K562 (cell line): ENCODE results near the gene HSPB7. TPM values are rescaled to one million over a fixed set of nuclear protein-coding genes. Genes with fewer than 3 reads are reported as not detected.

ENCODE experiments used
- ARHGAP35 ChIP-seq: fragments of 450-650 bp; IDR thresholded peaks from 2 replicates; pipeline ENCODE4 v1.6.1; 2018; ENCODE audit not compliant: partially characterized antibody
- EHMT2 ChIP-seq: fragments of 450-650 bp; IDR thresholded peaks from 2 replicates; pipeline ENCODE4 v1.6.1; 2018; ENCODE audit warnings: antibody characterized with exemption
- JUN ChIP-seq, 2 experiments: sonication (generic) in 1 of 2; formaldehyde crosslinking in 1 of 2; IDR thresholded peaks; 2 replicates each; pipeline versions ENCODE4 v1.6.1 to v1.8.0; 2012 to 2022; ENCODE audit warnings: borderline replicate concordance in 2 of 2, mild to moderate bottlenecking in 2 of 2, improper control_type of control experiment in 1 of 2, low read depth in 1 of 2, low read length in 1 of 2, missing genetic modification reagents in 1 of 2
- NBN ChIP-seq: fragments of 450-650 bp; IDR thresholded peaks from 2 replicates; pipeline ENCODE4 v1.6.1; 2016; ENCODE audit warnings: low read depth, mild to moderate bottlenecking
- NFE2L1 ChIP-seq: fragments of 450-650 bp; IDR thresholded peaks from 2 replicates; pipeline ENCODE4 v1.6.1; 2016; ENCODE audit warnings: missing genetic modification characterization, low read depth, mild to moderate bottlenecking, missing compliant biosample characterization, moderate library complexity, borderline replicate concordance
- SMARCA5 ChIP-seq: fragments of 450-650 bp; IDR thresholded peaks from 2 replicates; pipeline ENCODE4 v1.6.1; 2016
- SREBF2 ChIP-seq: sonication (generic); formaldehyde crosslinking; IDR thresholded peaks from 2 replicates; pipeline ENCODE4 v1.4.0; 2020; ENCODE audit warnings: mild to moderate bottlenecking, missing genetic modification reagents
- ZEB2 ChIP-seq: fragments of 450-650 bp; IDR thresholded peaks from 2 replicates; pipeline ENCODE4 v1.6.1; 2016
- ZNF12 ChIP-seq: sonication (generic); formaldehyde crosslinking; IDR thresholded peaks from 2 replicates; pipeline ENCODE4 v1.4.0; 2020; ENCODE audit warnings: mild to moderate bottlenecking, missing genetic modification reagents
- ZNF263 ChIP-seq: sonication (generic); formaldehyde crosslinking; IDR thresholded peaks from 2 replicates; pipeline ENCODE4 v1.8.0; 2022; ENCODE audit warnings: mild to moderate bottlenecking, missing genetic modification reagents, borderline replicate concordance
- ZNF668 ChIP-seq: fragments of 250-450 bp; sonication (Bioruptor Pico); IDR thresholded peaks from 2 replicates; pipeline ENCODE4 v1.8.0; 2022; ENCODE audit warnings: mild to moderate bottlenecking, inconsistent platforms
- polyA plus RNA-seq, 8 experiments: library from polyadenylated mRNA; depleted of rRNA in 4 of 8; stranded (reverse) in 5 of 8; unstranded in 3 of 8; fragments of >200 nt; fragmentation: Nextera tagmentation in 2 of 8; fragmentation: Illumina TruSeq in 1 of 8; extraction: Ambion mirVana in 2 of 8; extraction: Trizol in 1 of 8; gene quantifications; 2 replicates each; pipeline versions ENCODE4 v1.2.1 to v1.2.3, GENCODE V29; 2011 to 2014; ENCODE audit warnings: inconsistent platforms in 1 of 8, missing spikeins in 1 of 8
- total RNA-seq, 7 experiments: library from RNA; depleted of rRNA in 6 of 7; stranded (reverse); fragments of >200 nt in 6 of 7; fragmentation: Illumina TruSeq in 2 of 7; extraction: Trizol in 2 of 7; gene quantifications; 2 replicates each; pipeline versions ENCODE4 v1.2.1 to v1.2.3, GENCODE V29; 2011 to 2021; ENCODE audit warnings: low replicate concordance in 1 of 7
- TF ChIP-seq, protein P1 (sequence below): fragments of 450-650 bp; formaldehyde crosslinking; IDR thresholded peaks from 2 replicates; pipeline ENCODE4 v1.4.0; 2022; ENCODE audit warnings: missing genetic modification characterization
- TF ChIP-seq, protein P2 (sequence below): fragments of 250-450 bp; sonication (Bioruptor Pico); IDR thresholded peaks from 2 replicates; pipeline ENCODE4 v1.5.0; 2021
- TF ChIP-seq, protein P3 (sequence below): sonication (generic); formaldehyde crosslinking; IDR thresholded peaks from 2 replicates; pipeline ENCODE4 v1.8.0; 2022; ENCODE audit warnings: mild to moderate bottlenecking, missing genetic modification reagents
- TF ChIP-seq, protein P4 (sequence below): sonication (generic); formaldehyde crosslinking; IDR thresholded peaks from 2 replicates; pipeline ENCODE4 v1.8.0; 2022; ENCODE audit warnings: mild to moderate bottlenecking, missing genetic modification reagents
- TF ChIP-seq, protein P5 (sequence below): fragments of 250-450 bp; sonication (Bioruptor Pico); IDR thresholded peaks from 2 replicates; pipeline ENCODE4 v1.4.0; 2020; ENCODE audit warnings: mild to moderate bottlenecking, moderate library complexity, borderline replicate concordance

HSPB7 gene
- total and polyA plus RNA-seq, 9 of the 15 experiments (the other 6 are each of a cell fraction or from before 2014, with no cell fraction given): 0.05 to 0.19 (median 0.07) TPM; not detected in 6

DNA sequence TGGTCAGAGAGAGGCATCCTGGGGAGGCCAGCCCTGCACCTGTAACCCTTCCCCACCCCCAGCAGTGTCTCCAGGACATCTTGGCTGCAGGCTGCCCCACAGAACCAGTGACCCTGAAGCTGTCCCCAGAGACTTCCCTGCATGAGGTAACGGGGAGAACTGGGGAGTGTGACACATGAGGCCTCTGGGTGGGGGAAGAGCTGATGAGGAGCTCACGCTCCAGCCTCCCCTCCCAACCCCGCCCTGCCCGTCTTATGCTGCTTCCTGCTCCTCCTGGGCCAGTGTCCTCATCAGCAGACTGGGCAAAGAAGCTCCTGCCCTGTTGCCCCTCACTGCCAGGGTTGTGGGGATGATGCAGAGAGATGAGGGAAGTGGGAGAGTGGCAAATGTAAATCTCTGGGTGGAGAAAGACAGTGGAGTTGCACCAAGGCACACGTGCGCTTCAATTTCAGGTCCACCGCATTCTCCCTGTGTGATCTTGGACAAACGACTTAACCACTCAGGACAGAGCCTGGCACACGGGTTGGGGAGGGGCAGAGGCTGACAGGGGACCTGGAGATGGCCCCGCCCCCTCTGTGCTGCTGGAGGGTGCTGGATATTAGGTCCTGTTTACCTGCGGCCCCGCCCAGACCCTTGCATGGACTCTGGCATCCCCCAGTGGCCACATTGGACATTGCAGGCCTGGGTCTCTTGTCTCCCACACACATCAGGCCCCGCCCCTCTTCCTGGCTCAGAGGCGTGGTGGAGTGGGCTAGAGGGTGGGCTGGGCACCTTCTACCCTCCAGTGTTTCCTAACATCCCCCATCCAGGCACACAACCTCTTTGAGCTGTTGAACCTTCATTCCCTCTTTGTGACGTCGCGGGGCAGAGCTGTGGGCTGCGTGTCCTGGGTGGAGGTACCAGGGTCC, 38.0 kb upstream of the HSPB7 start (continued):
- TF ChIP-seq, protein P1, sequence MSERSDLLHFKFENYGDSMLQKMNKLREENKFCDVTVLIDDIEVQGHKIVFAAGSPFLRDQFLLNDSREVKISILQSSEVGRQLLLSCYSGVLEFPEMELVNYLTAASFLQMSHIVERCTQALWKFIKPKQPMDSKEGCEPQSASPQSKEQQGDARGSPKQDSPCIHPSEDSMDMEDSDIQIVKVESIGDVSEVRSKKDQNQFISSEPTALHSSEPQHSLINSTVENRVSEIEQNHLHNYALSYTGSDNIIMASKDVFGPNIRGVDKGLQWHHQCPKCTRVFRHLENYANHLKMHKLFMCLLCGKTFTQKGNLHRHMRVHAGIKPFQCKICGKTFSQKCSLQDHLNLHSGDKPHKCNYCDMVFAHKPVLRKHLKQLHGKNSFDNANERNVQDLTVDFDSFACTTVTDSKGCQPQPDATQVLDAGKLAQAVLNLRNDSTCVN (CRISPR knock-in tag): no peak
- TF ChIP-seq SMARCA5 (peak; percentile 85), NFE2L1 (tag) (no peak), EHMT2 (peak; percentile 16; the same call in 1 of the 2 replicates), JUN (IDR thresholded peaks at IDR 0.05; ENCODE audit: borderline replicate concordance, low read depth, low read length) (peak; percentile 34; the same call in 1 of the 2 replicates), JUN (CRISPR knock-in tag; IDR thresholded peaks at IDR 0.05; ENCODE audit: borderline replicate concordance) (peak; percentile 92), SREBF2 (CRISPR knock-in tag) (no peak), ZNF263 (CRISPR knock-in tag) (no peak; the same call in 1 of the 2 replicates), ZEB2 (0 out of 2 replicates have a peak, but pooled peaks have one; percentile 63), ARHGAP35 (no peak), ZNF668 (CRISPR knock-in tag) (no peak), NBN (peak; percentile 63; the same call in 1 of the 2 replicates), ZNF12 (CRISPR knock-in tag) (no peak)
- TF ChIP-seq, protein P2, sequence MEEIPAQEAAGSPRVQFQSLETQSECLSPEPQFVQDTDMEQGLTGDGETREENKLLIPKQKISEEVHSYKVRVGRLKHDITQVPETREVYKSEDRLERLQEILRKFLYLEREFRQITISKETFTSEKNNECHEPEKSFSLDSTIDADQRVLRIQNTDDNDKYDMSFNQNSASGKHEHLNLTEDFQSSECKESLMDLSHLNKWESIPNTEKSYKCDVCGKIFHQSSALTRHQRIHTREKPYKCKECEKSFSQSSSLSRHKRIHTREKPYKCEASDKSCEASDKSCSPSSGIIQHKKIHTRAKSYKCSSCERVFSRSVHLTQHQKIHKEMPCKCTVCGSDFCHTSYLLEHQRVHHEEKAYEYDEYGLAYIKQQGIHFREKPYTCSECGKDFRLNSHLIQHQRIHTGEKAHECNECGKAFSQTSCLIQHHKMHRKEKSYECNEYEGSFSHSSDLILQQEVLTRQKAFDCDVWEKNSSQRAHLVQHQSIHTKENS (CRISPR knock-in tag): no peak
- TF ChIP-seq, protein P3, sequence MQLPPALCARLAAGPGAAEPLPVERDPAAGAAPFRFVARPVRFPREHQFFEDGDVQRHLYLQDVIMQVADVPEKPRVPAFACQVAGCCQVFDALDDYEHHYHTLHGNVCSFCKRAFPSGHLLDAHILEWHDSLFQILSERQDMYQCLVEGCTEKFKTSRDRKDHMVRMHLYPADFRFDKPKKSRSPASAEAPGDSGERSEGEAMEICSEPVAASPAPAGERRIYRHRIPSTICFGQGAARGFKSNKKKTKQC (CRISPR knock-in tag): no peak
- TF ChIP-seq, protein P4, sequence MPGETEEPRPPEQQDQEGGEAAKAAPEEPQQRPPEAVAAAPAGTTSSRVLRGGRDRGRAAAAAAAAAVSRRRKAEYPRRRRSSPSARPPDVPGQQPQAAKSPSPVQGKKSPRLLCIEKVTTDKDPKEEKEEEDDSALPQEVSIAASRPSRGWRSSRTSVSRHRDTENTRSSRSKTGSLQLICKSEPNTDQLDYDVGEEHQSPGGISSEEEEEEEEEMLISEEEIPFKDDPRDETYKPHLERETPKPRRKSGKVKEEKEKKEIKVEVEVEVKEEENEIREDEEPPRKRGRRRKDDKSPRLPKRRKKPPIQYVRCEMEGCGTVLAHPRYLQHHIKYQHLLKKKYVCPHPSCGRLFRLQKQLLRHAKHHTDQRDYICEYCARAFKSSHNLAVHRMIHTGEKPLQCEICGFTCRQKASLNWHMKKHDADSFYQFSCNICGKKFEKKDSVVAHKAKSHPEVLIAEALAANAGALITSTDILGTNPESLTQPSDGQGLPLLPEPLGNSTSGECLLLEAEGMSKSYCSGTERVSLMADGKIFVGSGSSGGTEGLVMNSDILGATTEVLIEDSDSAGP: peak; percentile 76
- TF ChIP-seq, protein P5, sequence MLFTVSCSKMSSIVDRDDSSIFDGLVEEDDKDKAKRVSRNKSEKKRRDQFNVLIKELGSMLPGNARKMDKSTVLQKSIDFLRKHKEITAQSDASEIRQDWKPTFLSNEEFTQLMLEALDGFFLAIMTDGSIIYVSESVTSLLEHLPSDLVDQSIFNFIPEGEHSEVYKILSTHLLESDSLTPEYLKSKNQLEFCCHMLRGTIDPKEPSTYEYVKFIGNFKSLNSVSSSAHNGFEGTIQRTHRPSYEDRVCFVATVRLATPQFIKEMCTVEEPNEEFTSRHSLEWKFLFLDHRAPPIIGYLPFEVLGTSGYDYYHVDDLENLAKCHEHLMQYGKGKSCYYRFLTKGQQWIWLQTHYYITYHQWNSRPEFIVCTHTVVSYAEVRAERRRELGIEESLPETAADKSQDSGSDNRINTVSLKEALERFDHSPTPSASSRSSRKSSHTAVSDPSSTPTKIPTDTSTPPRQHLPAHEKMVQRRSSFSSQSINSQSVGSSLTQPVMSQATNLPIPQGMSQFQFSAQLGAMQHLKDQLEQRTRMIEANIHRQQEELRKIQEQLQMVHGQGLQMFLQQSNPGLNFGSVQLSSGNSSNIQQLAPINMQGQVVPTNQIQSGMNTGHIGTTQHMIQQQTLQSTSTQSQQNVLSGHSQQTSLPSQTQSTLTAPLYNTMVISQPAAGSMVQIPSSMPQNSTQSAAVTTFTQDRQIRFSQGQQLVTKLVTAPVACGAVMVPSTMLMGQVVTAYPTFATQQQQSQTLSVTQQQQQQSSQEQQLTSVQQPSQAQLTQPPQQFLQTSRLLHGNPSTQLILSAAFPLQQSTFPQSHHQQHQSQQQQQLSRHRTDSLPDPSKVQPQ (CRISPR knock-in tag): no peak
